GM12878 (cell line): ENCODE data around the gene SRSF9. TPM values are rescaled to one million over a fixed set of nuclear protein-coding genes. Genes with fewer than 3 reads are reported as not detected.

Experiments
- BMI1 ChIP-seq: fragments of 450-650 bp; IDR thresholded peaks from 2 replicates; pipeline ENCODE4 v1.6.1; 2016; ENCODE audit warnings: mild to moderate bottlenecking, moderate library complexity, borderline replicate concordance
- CBX5 ChIP-seq: sonication (generic); IDR thresholded peaks from 2 replicates; pipeline ENCODE4 v1.6.1; 2016; ENCODE audit warnings: low read depth, moderate library complexity, mild to moderate bottlenecking, inconsistent platforms
- CHD2 ChIP-seq: IDR thresholded peaks from 2 replicates; pipeline ENCODE4 v1.6.1; 2011; ENCODE audit warnings: low read depth, low read length, improper control_type of control experiment, borderline replicate concordance
- CREM ChIP-seq: IDR thresholded peaks from 2 replicates; pipeline ENCODE4 v1.6.1; 2014; ENCODE audit warnings: antibody characterized with exemption, low read depth
- EED ChIP-seq: sonication (generic); IDR thresholded peaks from 2 replicates; pipeline ENCODE4 v1.6.1; 2016; ENCODE audit warnings: antibody characterized with exemption, low read depth
- ELK1 ChIP-seq: IDR thresholded peaks from 2 replicates; pipeline ENCODE4 v1.6.1; 2012; ENCODE audit warnings: low read depth, low read length, improper control_type of control experiment
- EZH2 ChIP-seq: IDR thresholded peaks from 2 replicates; pipeline ENCODE4 v1.6.1; 2012; ENCODE audit warnings: low read depth, mild to moderate bottlenecking, control low read depth, inconsistent platforms, low read length, borderline replicate concordance; ENCODE audit not compliant: control insufficient read depth
- FOXM1 ChIP-seq: IDR thresholded peaks from 2 replicates; pipeline ENCODE4 v1.6.1; 2012; ENCODE audit warnings: low read depth, mild to moderate bottlenecking, inconsistent platforms, low read length, moderate library complexity
- HDGF ChIP-seq: fragments of 450-650 bp; IDR thresholded peaks from 2 replicates; pipeline ENCODE4 v1.6.1; 2016; ENCODE audit warnings: antibody characterized with exemption
- IRF4 ChIP-seq: IDR thresholded peaks from 2 replicates; pipeline ENCODE4 v1.6.1; 2011; ENCODE audit warnings: low read depth, low read length
- MAX ChIP-seq: IDR thresholded peaks from 2 replicates; pipeline ENCODE4 v1.6.1; 2012; ENCODE audit warnings: low read depth, low read length, improper control_type of control experiment
- MEF2B ChIP-seq: fragments of 450-650 bp; IDR thresholded peaks from 2 replicates; pipeline ENCODE4 v1.6.1; 2018; ENCODE audit warnings: mild to moderate bottlenecking, moderate library complexity; ENCODE audit not compliant: partially characterized antibody, poor library complexity, severe bottlenecking
- MXI1 ChIP-seq: fragments of 150-350 bp; IDR thresholded peaks from 2 replicates; pipeline ENCODE4 v1.6.1; 2011; ENCODE audit warnings: low read depth, mild to moderate bottlenecking, inconsistent platforms, low read length, improper control_type of control experiment
- NFYB ChIP-seq: IDR thresholded peaks from 2 replicates; pipeline ENCODE4 v1.6.1; 2011; ENCODE audit warnings: low read depth, mild to moderate bottlenecking, low read length, improper control_type of control experiment, moderate library complexity; ENCODE audit not compliant: insufficient read depth
- PAX8 ChIP-seq: fragments of 450-650 bp; IDR thresholded peaks from 2 replicates; pipeline ENCODE4 v1.6.1; 2017; ENCODE audit warnings: mild to moderate bottlenecking, moderate library complexity
- PKNOX1 ChIP-seq: fragments of 450-650 bp; IDR thresholded peaks from 2 replicates; pipeline ENCODE4 v1.6.1; 2016; ENCODE audit warnings: mild to moderate bottlenecking
- POLR2A ChIP-seq: IDR thresholded peaks from 2 replicates; pipeline ENCODE4 v1.6.1; 2011; ENCODE audit warnings: low read depth, mild to moderate bottlenecking, low read length
- RBBP5 ChIP-seq: fragments of 200-600 bp; sonication (generic); conservative IDR thresholded peaks from 2 replicates; pipeline ENCODE4 v1.6.1; 2016
- RUNX3 ChIP-seq: IDR thresholded peaks from 2 replicates; pipeline ENCODE4 v1.6.1; 2012; ENCODE audit warnings: low read length, inconsistent platforms
- TARDBP ChIP-seq: IDR thresholded peaks from 2 replicates; pipeline ENCODE4 v1.6.1; 2016; ENCODE audit warnings: borderline replicate concordance
- TCF3 ChIP-seq: IDR thresholded peaks from 2 replicates; pipeline ENCODE4 v1.6.1; 2012; ENCODE audit warnings: low read depth, mild to moderate bottlenecking, low read length, borderline replicate concordance; ENCODE audit not compliant: insufficient read depth
- WRNIP1 ChIP-seq: IDR thresholded peaks from 2 replicates; pipeline ENCODE4 v1.6.1; 2011; ENCODE audit warnings: low read depth, low read length, improper control_type of control experiment, borderline replicate concordance
- YY1 ChIP-seq: IDR thresholded peaks from 2 replicates; pipeline ENCODE4 v1.6.1; 2011; ENCODE audit warnings: low read depth, mild to moderate bottlenecking, low read length
- ZBED1 ChIP-seq: IDR thresholded peaks from 2 replicates; pipeline ENCODE4 v1.6.1; 2016; ENCODE audit warnings: borderline replicate concordance
- ZBTB4 ChIP-seq: fragments of 450-650 bp; formaldehyde crosslinking; IDR thresholded peaks from 2 replicates; pipeline ENCODE4 v1.4.0; 2022; ENCODE audit warnings: mild to moderate bottlenecking, moderate library complexity
- ZNF622 ChIP-seq: fragments of 450-650 bp; IDR thresholded peaks from 2 replicates; pipeline ENCODE4 v1.6.1; 2017; ENCODE audit warnings: mild to moderate bottlenecking, inconsistent platforms
- ZSCAN29 ChIP-seq: fragments of 450-650 bp; IDR thresholded peaks from 2 replicates; pipeline ENCODE4 v1.6.1; 2017; ENCODE audit warnings: mild to moderate bottlenecking, moderate library complexity
- polyA plus RNA-seq, 11 experiments: library from polyadenylated mRNA; depleted of rRNA in 4 of 11; unstranded in 6 of 11; stranded (reverse) in 5 of 11; fragments of >200 nt; fragmentation: Nextera tagmentation in 4 of 11; fragmentation: Illumina TruSeq in 1 of 11; extraction: Ambion mirVana in 4 of 11; extraction: Trizol in 1 of 11; gene quantifications; 1 replicate in 1 of 11; 2 replicates in 10 of 11; pipeline versions ENCODE4 v1.2.1 to v1.2.3, GENCODE V29; 2011 to 2016; ENCODE audit warnings: inconsistent platforms in 2 of 11, missing spikeins in 2 of 11, low read depth in 1 of 11
- total RNA-seq, 4 experiments: library from RNA; depleted of rRNA in 3 of 4; stranded (reverse); fragments of >200 nt in 3 of 4; fragmentation: Illumina TruSeq in 1 of 4; extraction: Trizol in 1 of 4; gene quantifications; 2 replicates each; pipeline versions ENCODE4 v1.2.1 to v1.2.3, GENCODE V29; 2013 to 2021

The SRSF9 gene
- total and polyA plus RNA-seq, 10 of the 15 experiments (the other 5 are each of a cell fraction or from before 2014, with no cell fraction given) = 56.2 to 510 (median 186) TPM

- TF ChIP-seq TCF3 (peak; percentile 63; the same call in 1 of the 2 replicates), RBBP5 (no peak), CBX5 (no peak), IRF4 (no peak), FOXM1 (peak; percentile 100), CHD2 (peak; percentile 77), EZH2 (no peak), WRNIP1 (no peak), MAX (peak; percentile 60; the same call in 1 of the 2 replicates), ZBED1 (no peak), PAX8 (no peak), CREM (peak; percentile 61), EED (no peak; the same call in 1 of the 2 replicates), ZSCAN29 (no peak), ZBTB4 (CRISPR knock-in tag) (no peak), BMI1 (peak; percentile 96), ELK1 (no peak), YY1 (peak; percentile 72), NFYB (peak; percentile 98), TARDBP (peak; percentile 84; the same call in 1 of the 2 replicates), POLR2A (peak; percentile 97), MEF2B (peak; percentile 100), MXI1 (peak; percentile 97), HDGF (0 out of 2 replicates have a peak, but pooled peaks have one; percentile 41), RUNX3 (peak; percentile 88), PKNOX1 (no peak), ZNF622 (no peak)
Measured at GRCh38 chr12:120495731-120496412, 26.3 kb upstream of the SRSF9 start, which contains the start of gene DYNLL1 (continued).
